Heart left ventricle (tissue), 13 donors: ENCODE data around the gene OR6B1.
"Not testable (repeated sequence)": the region's sequence is repeated elsewhere in the genome, so short reads cannot be mapped to it uniquely, and the experiment has no call there.

Experiments used
- POLR2A ChIP-seq, 2 donors: fragments of 450-650 bp; IDR thresholded peaks; one replicate each; pipeline ENCODE4 v1.6.1; 2017; ENCODE audit warnings: antibody characterized with exemption in 2 of 2, mild to moderate bottlenecking in 2 of 2, moderate library complexity in 2 of 2
- TF ChIP-seq, protein P1 (sequence below), 12 donors: fragments of 200-600 bp; sonication (generic) in 4 of 12; IDR thresholded peaks; one replicate each; pipeline versions ENCODE4 v1.5.0 to v1.8.0; 2018 to 2022; ENCODE audit warnings: antibody characterized with exemption in 12 of 12, mild to moderate bottlenecking in 5 of 12
- donor health status: ischemic (EF 13 %, LVEDD 7.1; RV severe dilation, severe dysfunction).
- donor health status: DM: no; HTN: yes; CAD: no.
- donor health status: DM: no; HTN: no; CAD: no.
- donor health status: ischemic (EF 25% LVEDD 6.9; RV normal size, moderate dysfunction).
- donor health status: ischemic (EF 25% LVEDD 5.7; RV mildly dilated, moderate dysfunction).
- donor health status: ischemic (EF 35%, LVEDD 5.7; RV mildly dilated, moderate dysfunction).
- donor health status: nonischemic (EF 11% LVEDD 7.7; RV severe dilation, severe dysfunction).
- donor health status: DM: yes; HTN: yes; CAD: no.
- donor health status: PGD.
- donor health status: ischemic (EF 29% LVEDD 5.4; RV normal size, mild dysfunction).
- donor health status: nonischemic (EF 23%, LVEDD 6.1; RV moderate dilation, normal function).

DNA sequence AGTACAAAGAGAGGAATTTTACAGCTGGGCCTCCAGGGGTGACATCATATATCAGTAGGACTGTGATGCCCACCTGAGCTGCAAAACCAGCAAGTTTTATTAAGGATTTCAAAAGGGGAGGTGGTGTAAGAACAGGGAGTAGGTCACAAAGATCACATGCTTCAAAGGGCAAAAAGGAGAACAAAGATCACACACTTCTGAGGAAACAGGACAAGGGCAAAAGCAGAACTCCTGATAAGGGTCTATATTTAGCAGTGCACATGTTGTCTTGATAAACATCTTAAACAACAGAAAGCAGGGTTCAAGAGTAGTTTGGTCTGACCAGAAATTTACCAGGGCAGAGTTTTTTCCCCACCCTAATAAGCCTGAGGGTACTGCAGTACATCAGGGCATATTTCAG, 9.9 kb downstream of the OR6B1 start:
- not testable (repeated sequence) for TF ChIP-seq POLR2A (IDR thresholded peaks at IDR 0.05)
- TF ChIP-seq, protein P1, sequence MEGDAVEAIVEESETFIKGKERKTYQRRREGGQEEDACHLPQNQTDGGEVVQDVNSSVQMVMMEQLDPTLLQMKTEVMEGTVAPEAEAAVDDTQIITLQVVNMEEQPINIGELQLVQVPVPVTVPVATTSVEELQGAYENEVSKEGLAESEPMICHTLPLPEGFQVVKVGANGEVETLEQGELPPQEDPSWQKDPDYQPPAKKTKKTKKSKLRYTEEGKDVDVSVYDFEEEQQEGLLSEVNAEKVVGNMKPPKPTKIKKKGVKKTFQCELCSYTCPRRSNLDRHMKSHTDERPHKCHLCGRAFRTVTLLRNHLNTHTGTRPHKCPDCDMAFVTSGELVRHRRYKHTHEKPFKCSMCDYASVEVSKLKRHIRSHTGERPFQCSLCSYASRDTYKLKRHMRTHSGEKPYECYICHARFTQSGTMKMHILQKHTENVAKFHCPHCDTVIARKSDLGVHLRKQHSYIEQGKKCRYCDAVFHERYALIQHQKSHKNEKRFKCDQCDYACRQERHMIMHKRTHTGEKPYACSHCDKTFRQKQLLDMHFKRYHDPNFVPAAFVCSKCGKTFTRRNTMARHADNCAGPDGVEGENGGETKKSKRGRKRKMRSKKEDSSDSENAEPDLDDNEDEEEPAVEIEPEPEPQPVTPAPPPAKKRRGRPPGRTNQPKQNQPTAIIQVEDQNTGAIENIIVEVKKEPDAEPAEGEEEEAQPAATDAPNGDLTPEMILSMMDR (IDR thresholded peaks at IDR 0.05), result not testable (repeated sequence)
